GM19397 (cell line): ENCODE measurements around the gene MRPL52.
A peak's percentile ranks its signal among the peaks of the same experiment; 100 is the strongest.
"Not testable (repeated sequence)": the region's sequence is repeated elsewhere in the genome, so short reads cannot be mapped to it uniquely, and the experiment has no call there.

Source experiments
- ATAC-seq: cut with Tn5 transposase; IDR thresholded peaks from one replicate; pipeline ENCODE4 v1.9.1; 2021; ENCODE audit warnings: mild to moderate bottlenecking, moderate library complexity; ENCODE audit not compliant: unreplicated experiment

MRPL52 gene

DNA sequence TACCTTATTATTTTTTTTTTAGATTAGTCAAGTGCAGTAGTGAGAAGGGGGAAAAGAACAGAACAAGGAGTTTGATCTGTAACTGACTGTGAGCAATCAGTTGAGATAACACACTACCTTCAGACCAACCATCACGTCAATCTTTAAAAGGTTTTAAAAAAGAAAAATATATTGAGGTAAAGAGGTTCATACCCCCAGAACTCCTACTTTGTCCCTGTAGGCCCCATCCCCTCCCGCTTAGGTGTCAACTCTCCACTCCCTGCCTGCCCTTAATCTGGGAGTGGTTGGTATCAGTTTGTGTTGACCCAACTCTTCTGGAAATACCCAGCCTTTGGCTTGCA, 22.9 kb downstream of the MRPL52 start:
- ATAC-seq = no peak

DNA sequence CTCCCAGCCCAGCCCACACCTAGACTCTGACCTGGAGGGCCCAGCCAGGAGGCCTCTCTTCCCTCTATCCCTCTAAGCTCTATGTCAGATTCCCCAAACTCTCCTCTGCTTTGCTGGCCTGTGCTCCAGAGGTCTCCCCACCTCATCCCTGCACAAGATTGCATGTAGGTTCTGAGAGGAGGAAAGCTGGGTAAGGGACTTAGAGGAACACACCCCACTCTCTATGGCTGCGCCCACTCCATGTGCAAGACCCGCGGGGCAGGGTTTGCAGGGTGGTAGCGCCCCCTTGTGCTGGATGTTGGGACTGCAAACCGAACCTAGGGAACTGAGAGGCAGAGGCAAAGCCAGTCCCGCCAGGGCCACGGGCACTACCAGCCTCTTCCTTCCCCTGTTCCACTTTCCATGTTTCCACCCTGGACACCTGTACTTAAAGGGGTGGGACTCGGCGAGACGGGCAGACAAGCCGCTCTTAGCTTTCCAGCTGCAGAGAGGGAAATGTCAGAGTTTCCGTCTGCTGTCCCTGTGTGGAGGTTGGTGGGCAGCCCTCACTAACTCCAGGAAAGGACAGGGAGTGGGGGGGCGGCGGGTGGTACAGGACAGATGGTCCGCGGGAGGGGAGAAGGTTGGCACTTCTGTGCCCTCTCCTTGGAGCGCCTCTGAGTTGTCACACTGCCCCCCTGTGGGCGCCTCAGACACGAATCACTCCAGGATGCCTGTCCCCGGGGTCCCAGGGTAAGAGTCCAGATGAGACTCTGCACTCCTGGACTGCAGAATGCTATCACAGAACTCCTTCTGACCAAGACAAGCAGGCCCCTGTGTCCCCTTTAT, 23.5 kb downstream of the MRPL52 start:
- peak; percentile 77 for ATAC-seq

DNA sequence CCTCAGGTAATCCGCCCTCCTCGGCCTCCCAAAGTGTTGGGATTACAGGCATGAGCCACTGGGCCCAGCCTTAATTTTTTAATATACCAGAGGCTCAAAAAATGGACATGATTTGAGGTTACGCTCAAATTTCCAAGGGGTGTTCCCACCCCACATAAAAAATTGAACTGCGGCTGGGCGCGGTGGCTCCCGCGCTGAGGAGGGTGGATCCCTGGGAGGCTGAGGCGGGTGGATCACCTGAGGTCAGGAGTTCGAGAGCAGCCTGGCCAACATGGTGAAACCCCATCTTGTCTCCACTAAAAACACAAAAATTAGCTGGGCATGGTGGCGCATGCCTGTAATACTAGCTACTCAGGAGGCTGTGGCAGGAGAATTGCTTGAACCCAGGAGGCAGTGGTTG, 24.6 kb downstream of the MRPL52 start:
- not testable (repeated sequence) for ATAC-seq

DNA sequence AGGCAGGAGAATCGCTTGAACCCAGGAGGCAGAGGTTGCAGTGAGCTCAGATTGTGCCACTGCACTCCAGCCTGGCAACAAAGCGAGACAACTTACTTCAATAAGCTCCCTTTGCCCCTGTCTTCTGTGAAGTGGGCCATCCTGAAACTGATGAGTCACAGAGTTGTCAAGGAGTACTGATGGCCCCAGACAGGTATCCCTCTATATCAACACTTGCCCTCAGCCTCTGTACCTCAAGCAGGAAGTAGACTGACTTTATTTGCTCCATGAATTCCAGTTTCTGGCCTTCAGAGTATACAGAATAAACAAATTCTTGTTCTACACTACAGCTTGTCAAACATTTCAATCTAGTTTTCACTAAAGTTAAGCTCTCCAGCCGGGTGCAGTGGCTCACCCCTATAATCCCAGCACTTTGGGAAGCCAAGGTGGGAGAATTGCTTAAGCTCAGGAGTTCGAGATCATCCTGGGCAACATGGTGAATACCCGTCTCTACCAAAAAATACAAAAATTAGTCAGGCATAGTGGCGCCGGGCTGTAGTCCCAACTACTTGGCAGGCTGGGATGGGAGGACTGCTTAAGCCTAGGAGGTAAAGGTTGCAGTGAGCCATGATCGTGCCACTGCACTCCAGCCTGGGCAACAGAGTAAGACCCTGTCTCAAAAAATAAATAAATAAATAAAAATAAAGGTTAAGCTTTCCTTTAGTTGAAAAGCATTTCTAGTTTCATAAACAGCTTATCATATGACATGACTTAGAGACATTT, 25.5 kb downstream of the MRPL52 start:
- ATAC-seq = no peak

DNA sequence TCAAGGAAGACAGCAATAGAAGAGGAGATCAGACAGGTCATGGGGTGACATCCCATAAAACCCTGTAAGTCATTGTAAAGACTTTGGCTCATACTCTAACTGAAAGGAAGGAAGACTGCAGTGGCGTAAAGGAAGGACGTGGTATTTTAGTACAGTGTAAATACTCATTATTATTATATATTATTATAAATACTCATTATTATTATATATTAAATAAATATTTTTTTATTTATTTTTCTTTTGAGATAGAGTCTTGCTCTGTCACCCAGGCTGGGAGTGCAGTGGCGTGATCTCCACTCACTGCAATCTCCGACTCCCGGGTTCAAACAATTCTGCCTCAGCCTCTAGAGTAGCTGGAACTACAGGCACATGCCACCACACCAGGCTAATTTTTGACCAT, 26.7 kb downstream of the MRPL52 start:
- ATAC-seq = no peak

DNA sequence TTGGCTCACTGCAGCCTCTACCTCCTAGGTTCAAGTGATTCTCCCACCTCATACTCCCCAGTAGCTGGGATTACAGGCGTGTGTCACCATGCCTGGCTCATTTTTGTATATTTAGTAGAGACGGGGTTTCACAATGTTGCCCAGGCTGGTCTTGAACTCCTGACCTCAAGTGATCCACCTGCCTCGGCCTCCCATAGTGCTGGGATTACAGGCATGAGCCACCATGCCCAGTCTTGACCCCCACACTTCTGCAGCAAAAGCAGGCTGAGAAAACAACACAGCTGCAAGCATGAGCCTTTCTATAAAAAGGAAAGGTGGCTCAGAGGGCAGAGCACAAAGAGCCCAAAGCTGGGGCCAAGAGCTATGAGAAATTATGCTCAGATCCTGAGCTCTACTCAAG, 30.7 kb downstream of the MRPL52 start:
- not testable (repeated sequence) for ATAC-seq

DNA sequence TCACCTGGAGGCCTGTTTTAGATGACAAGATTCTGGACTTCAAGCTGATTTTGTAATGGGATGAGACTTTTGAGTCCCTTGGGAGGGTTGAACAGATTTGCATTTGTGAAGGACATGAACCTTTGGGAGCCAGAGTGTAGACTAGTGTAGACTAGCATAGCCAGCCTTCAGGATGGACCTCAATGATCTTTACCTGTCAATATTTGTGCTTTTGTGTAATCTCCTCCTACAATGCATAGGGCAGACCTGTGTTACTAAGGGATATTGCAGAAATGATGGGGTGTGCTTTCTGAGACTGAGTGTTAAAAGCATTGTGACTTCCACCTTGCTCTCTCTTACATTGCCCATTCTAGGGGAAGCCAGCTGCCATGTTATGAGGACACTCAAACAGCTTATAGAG, 32.0 kb downstream of the MRPL52 start:
- ATAC-seq = no peak

DNA sequence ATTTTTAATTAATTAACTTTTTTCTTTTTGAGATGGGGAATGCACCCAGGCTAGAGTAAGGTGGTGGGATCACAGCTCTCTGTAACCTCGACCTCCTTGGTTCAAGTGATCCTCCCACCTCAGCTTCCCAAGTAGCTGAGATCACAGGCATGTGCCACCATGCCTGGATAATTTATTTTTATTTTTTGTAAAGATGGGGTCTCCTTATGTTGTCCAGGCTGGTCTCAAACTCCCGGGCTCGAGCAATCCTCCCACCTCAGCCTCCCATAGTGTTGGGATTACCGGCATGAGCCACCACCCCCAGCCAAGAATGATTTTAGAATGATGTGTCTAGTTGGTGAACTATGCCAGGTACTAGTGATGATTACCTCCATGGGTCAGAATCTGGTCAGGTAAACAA, 35.3 kb downstream of the MRPL52 start:
- ATAC-seq = no peak

DNA sequence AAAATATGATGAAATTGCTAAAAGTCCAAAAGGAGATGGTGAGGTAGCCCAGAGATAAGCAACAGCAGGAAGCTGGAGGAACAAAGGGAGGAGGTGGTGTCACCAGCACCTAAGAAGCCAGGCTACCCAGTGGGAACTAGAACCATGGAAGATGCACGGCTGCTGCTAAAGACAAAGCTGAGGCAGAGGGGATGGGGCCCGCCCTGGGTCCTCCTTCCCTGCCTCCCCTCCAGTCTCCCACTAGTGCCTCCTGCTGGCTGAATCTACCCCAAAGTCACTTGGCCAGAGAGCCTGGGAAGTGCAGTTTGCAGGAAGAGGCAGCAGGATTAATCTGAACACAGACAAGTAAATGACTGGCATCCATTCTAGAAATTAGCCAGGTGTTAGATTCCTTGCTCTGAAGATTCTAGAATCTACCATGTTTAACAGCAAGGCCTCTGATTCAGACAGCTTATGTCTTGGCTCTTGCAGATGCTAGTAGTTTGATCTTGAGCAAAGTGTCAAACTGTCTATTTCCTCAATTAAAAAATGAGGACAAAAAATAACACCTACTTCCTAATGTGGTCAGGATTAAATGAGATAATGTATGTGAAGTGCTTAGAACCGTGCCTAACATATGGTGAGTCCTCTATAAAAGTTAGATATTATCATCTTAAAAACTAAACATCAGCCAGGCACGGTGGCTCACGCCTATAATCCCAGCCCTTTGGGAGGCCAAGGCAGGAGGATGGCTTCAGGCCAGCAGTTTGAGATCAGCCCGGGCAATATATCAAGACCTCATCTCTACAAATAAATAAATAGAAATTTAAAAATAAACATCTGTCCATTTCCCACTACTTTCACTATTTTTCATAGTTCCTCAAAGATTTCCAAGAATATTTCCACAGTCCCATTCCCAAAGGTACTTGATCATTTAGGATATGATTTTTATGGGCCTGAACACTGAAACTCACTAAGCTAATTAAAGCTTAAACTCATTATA, 36.0 kb downstream of the MRPL52 start:
- no peak for ATAC-seq

DNA sequence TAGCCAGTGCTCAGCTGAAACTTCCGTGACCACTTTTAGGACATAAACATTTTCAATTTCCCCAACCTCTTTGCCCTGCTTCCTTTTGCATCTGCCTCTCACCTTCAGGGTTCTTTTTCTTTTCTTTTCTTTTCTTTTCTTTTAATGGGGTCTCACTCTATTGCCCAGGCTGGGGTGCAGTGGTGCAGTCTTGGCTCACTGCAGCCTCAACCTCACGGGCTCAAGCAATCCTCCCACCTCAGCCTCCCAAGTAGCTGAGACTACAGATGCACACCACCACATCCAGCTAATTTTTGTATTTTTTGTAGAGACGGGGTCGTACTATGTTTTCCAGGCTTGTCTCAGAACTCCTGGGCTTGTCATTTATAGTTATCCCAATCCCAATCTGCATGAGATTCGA, 37.2 kb downstream of the MRPL52 start:
- ATAC-seq = no peak

DNA sequence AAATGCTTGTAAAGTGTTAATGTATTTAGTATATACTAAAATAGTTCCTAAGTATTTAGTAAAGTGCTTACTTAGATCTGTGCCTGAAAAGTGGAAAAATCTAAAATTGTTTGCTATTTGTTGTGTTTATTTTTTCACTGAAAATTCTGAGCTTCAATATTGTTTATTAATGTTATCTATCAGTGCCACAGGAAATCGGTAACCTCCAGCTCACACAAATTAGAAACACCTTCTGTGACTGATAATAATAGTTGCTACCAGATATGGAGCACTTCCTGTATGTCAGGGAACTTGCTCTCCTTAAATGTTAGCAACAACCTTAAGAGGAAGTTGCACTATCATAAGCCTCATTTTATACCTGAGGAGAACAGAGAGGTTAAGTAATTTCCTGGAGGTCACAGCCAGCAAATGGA, 41.1 kb downstream of the MRPL52 start:
- ATAC-seq = peak; percentile 11

DNA sequence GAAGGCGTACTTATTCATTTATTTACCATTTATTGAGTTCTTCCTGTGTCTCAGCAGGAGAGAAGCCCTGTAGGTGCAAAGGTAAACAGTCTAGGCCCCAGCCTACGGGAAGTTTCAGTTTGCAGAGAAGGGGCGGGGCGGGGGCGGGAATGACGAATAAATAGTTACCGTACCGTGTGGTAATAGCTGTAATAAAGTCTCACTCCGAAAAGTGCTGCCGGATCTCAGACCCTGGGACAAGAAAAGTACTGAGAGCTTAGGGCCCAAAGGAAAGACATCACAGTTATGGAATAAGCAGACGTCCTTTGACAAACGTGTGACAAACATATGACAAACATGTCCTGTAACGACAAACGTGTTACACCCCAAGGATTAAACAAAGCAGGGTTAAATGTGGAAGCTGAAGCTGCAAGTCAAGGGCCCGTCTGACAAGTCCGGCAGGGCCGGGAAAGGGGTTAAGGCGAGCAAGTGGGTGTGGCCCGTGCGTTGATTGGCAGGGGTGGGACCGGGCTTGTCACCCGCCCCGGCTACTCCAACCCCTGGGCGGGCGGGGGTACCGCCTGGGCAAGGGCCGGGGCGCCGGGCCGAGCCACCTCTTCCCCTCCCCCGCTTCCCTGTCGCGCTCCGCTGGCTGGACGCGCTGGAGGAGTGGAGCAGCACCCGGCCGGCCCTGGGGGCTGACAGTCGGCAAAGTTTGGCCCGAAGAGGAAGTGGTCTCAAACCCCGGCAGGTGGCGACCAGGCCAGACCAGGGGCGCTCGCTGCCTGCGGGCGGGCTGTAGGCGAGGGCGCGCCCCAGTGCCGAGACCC, 41.7 kb downstream of the MRPL52 start, which contains the start of gene LRP10:
LRP10 (plus strand) TSS at position 517 of the 809 bp plus-strand sequence. CDS start 564 bp downstream, outside the sequence.
- peak; percentile 86 for ATAC-seq

DNA sequence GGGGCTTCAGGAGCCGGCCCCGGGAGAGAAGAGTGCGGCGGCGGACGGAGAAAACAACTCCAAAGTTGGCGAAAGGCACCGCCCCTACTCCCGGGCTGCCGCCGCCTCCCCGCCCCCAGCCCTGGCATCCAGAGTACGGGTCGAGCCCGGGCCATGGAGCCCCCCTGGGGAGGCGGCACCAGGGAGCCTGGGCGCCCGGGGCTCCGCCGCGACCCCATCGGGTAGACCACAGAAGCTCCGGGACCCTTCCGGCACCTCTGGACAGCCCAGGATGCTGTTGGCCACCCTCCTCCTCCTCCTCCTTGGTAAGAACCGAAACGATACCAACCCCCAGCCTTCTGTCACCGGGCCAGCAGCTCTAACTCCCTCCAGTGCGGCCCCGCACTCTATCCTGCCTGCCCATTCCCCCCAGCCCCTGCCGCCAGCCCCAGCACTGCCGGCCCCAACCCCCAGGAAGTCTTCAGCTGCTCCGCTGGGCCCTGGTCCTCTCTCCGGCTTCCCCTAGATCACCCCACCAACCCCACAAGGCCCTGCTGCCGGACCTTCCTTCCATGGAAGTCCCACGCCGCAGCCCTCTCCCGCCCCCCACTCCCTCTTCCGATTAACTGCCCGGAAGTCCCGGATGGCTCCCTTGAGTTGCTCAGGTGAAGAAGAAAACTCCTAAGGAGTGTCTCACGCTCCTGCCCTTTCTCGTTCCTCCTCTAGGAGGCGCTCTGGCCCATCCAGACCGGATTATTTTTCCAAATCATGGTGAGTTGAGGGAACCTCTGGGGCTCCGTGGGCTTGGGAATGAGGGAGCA, 42.5 kb downstream of the MRPL52 start:
- peak; percentile 20 for ATAC-seq

DNA sequence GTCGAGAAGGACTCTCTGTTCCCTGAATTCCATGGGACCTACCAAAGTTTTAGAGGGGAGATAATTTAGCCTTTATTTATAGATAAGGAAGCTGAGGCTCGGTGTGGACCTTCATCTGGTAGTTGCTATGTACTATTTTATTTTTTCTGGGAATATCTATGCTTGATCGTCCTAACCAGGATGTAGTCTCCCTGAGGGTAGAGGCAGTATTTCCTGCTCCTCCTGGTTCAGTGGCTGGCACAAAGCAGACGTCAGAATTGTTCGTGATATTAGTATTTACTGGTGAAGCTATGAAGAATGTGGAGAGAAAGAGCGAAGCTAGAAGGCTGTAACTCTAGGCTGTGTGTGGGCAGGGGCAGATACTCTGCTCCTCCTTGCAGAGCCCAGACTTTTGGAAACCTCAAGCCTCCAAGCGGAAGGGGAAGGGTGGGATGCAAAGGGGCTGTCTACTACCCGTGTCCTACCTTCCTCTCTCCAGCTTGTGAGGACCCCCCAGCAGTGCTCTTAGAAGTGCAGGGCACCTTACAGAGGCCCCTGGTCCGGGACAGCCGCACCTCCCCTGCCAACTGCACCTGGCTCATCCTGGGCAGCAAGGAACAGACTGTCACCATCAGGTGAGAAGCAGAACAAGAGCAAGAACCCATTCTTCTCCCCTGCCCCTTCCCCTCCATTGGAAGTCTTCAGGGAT, 43.3 kb downstream of the MRPL52 start:
- no peak for ATAC-seq

DNA sequence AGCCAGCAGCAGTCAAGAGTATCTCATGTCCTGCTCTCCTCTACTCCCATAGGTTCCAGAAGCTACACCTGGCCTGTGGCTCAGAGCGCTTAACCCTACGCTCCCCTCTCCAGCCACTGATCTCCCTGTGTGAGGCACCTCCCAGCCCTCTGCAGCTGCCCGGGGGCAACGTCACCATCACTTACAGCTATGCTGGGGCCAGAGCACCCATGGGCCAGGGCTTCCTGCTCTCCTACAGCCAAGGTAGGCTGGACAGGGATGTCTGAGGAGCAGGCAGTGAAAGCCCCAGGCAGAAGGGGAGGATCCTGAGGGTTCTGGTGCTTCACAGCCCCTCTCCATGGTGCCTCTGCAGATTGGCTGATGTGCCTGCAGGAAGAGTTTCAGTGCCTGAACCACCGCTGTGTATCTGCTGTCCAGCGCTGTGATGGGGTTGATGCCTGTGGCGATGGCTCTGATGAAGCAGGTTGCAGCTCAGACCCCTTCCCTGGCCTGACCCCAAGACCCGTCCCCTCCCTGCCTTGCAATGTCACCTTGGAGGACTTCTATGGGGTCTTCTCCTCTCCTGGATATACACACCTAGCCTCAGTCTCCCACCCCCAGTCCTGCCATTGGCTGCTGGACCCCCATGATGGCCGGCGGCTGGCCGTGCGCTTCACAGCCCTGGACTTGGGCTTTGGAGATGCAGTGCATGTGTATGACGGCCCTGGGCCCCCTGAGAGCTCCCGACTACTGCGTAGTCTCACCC, 45.5 kb downstream of the MRPL52 start:
- ATAC-seq = no peak

DNA sequence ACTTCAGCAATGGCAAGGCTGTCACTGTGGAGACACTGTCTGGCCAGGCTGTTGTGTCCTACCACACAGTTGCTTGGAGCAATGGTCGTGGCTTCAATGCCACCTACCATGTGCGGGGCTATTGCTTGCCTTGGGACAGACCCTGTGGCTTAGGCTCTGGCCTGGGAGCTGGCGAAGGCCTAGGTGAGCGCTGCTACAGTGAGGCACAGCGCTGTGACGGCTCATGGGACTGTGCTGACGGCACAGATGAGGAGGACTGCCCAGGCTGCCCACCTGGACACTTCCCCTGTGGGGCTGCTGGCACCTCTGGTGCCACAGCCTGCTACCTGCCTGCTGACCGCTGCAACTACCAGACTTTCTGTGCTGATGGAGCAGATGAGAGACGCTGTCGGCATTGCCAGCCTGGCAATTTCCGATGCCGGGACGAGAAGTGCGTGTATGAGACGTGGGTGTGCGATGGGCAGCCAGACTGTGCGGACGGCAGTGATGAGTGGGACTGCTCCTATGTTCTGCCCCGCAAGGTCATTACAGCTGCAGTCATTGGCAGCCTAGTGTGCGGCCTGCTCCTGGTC, 46.1 kb downstream of the MRPL52 start:
- ATAC-seq = no peak

DNA sequence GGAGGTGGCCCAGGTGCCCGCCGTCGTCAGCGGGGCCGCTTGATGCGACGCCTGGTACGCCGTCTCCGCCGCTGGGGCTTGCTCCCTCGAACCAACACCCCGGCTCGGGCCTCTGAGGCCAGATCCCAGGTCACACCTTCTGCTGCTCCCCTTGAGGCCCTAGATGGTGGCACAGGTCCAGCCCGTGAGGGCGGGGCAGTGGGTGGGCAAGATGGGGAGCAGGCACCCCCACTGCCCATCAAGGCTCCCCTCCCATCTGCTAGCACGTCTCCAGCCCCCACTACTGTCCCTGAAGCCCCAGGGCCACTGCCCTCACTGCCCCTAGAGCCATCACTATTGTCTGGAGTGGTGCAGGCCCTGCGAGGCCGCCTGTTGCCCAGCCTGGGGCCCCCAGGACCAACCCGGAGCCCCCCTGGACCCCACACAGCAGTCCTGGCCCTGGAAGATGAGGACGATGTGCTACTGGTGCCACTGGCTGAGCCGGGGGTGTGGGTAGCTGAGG, 47.4 kb downstream of the MRPL52 start:
- ATAC-seq = no peak
